ENCODE measurements around the gene TGFBR2. TPM values are rescaled to one million over a fixed set of nuclear protein-coding genes. Genes with fewer than 3 reads are reported as not detected.

TGFBR2 gene
- total RNA-seq, 1 donor from 2014 or later: 26.1 TPM

DNA sequence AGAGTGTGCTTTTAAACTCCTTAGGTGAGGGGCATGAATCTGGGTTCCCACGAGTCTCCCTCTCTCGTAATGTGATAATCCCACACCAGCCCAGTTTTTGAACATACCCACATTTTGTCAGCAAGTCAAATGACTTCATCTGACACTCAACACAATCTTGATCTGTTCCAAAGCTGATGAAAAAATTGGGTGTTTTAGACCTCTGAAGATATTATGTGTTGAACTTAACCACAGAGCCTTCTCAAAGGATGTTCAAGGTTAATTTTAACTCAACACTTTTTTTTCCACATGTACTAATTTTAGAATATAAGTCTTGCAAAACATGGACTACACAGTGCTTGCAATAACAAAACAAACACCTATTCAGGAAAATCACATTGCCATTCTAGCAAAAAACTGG lies 123.1 kb downstream of the TGFBR2 start:
- Mint-ChIP-seq H3K9me3 (no peaks in the 10 kb centered on the region), H3K27me3 (no peaks in the 10 kb centered on the region), H3K4me1 (ENCODE audit: unreplicated experiment) (no peaks in the 10 kb centered on the region), H3K36me3 (no peaks in the 10 kb centered on the region), H3K27ac (no peak overlapping the region), H3K4me3 (no peak overlapping the region)
- DNase-seq (ENCODE audit: extremely low spot score, unreplicated experiment): no peak
- TF ChIP-seq, protein P1, sequence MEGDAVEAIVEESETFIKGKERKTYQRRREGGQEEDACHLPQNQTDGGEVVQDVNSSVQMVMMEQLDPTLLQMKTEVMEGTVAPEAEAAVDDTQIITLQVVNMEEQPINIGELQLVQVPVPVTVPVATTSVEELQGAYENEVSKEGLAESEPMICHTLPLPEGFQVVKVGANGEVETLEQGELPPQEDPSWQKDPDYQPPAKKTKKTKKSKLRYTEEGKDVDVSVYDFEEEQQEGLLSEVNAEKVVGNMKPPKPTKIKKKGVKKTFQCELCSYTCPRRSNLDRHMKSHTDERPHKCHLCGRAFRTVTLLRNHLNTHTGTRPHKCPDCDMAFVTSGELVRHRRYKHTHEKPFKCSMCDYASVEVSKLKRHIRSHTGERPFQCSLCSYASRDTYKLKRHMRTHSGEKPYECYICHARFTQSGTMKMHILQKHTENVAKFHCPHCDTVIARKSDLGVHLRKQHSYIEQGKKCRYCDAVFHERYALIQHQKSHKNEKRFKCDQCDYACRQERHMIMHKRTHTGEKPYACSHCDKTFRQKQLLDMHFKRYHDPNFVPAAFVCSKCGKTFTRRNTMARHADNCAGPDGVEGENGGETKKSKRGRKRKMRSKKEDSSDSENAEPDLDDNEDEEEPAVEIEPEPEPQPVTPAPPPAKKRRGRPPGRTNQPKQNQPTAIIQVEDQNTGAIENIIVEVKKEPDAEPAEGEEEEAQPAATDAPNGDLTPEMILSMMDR (conservative IDR thresholded peaks at IDR 0.05): no peak

DNA sequence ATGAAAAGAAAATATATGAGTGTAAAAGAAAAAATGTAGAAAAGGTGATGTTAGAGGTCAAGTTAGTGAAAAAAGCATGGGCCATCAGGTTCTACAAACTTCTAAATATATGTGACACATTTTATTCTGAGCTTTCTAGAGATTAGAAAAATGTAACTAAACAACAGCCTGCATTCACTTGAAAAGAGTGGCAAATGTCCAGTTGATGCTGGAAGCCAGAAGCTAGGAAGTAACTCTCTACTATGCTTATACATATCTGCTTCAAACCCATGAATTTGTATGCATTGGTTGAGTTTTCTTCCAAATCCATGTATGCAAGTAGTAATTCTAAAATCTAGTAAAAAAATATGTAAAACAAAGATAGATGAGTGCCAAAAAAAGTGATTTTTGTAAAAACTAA lies 123.5 kb downstream of the TGFBR2 start:
- Mint-ChIP-seq H3K36me3 (no peaks in the 10 kb centered on the region), H3K27ac (no peak overlapping the region), H3K4me3 (no peak overlapping the region), H3K4me1 (ENCODE audit: unreplicated experiment) (no peaks in the 10 kb centered on the region), H3K27me3 (no peaks in the 10 kb centered on the region), H3K9me3 (no peaks in the 10 kb centered on the region)
- no peak for DNase-seq (ENCODE audit: extremely low spot score, unreplicated experiment)
- TF ChIP-seq, protein P1 (conservative IDR thresholded peaks at IDR 0.05): no peak

DNA sequence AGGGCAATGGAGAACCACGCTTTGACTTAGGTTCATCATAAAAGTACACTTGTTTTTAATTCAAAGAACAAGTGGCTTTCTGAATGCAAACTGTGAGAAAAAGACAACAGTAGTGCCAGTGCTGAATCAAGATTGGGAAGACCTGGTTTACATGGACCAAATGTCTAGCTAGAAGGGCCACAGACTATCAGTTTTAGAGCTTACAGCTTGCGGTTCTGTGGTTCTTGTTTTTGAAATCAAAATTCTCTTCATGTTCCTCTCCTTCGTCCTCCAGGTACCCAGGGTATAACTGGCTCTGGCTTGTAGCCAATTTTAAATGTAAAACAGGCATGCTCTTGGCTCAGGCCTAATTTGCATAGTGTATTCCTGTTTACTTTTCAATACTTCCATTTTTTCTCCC lies 124.6 kb downstream of the TGFBR2 start:
- H3K9me3 Mint-ChIP-seq: peaks cover 5% of the 10 kb centered on the region
- no peaks in the 10 kb centered on the region for H3K27me3 Mint-ChIP-seq
- no peaks in the 10 kb centered on the region for H3K36me3 Mint-ChIP-seq
- no peak for DNase-seq (ENCODE audit: extremely low spot score, unreplicated experiment)
- TF ChIP-seq, protein P1 (conservative IDR thresholded peaks at IDR 0.05): no peak
- no peak overlapping the region for H3K27ac Mint-ChIP-seq
- H3K4me3 Mint-ChIP-seq: no peak overlapping the region
- H3K4me1 Mint-ChIP-seq (ENCODE audit: unreplicated experiment): no peaks in the 10 kb centered on the region

DNA sequence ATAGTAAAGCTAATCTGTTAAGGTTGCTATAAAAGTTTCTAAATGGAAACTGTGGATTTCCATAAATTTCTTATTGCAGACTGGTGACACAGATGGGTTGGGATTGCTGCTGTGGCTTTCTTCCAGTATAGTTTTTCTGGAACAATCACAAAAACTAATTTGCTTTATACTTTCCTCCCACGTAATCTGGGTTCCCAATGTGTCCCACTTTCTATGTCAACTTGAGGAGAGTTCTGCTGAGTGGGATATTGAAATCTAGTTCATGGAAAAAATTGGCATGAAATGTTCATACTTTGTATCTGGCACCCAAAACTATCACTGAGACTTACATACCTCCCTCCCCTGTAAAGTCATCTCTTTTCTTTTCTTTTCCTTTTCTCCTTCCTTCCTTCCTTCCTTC lies 126.8 kb downstream of the TGFBR2 start:
- TF ChIP-seq, protein P1 (conservative IDR thresholded peaks at IDR 0.05): no peak
- Mint-ChIP-seq H3K27ac (no peak overlapping the region), H3K36me3 (no peaks in the 10 kb centered on the region), H3K9me3 (peaks cover 5% of the 10 kb centered on the region), H3K4me3 (no peak overlapping the region), H3K27me3 (no peaks in the 10 kb centered on the region), H3K4me1 (ENCODE audit: unreplicated experiment) (no peaks in the 10 kb centered on the region)
- no peak for DNase-seq (ENCODE audit: extremely low spot score, unreplicated experiment)

DNA sequence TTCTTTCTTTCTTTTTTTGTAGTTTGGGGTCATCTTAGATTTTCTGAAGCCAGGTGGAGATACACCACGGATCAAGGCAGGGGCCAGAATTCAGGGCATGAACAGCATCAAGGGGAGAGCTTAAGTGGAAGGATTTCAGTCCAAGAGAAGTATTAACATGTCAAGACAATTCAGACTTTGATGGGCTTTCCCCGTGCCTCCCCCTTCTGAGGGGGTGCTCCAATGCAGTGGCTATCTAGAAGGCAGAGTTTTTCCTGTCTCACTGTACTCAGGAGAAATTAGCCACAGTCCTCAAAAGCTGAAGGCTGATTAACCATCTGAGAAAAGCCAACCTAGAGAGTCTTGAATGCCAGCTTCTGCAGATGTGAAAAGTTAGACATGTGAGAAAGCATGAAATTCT lies 127.3 kb downstream of the TGFBR2 start:
- Mint-ChIP-seq H3K4me1 (ENCODE audit: unreplicated experiment) (no peaks in the 10 kb centered on the region), H3K36me3 (no peaks in the 10 kb centered on the region), H3K27me3 (no peaks in the 10 kb centered on the region), H3K27ac (no peak overlapping the region), H3K9me3 (peaks cover 5% of the 10 kb centered on the region), H3K4me3 (no peak overlapping the region)
- DNase-seq (ENCODE audit: extremely low spot score, unreplicated experiment): no peak
- TF ChIP-seq, protein P1 (conservative IDR thresholded peaks at IDR 0.05): no peak
